Measurements from ENCODE around the gene TNFRSF8. TPM values are rescaled to one million over a fixed set of nuclear protein-coding genes. Genes with fewer than 3 reads are reported as not detected.

TNFRSF8 gene
- total and polyA plus RNA-seq, 2 of the 13 experiments (the other 11 are each of a cell fraction or from before 2014, with no cell fraction given), result not detected

DNA sequence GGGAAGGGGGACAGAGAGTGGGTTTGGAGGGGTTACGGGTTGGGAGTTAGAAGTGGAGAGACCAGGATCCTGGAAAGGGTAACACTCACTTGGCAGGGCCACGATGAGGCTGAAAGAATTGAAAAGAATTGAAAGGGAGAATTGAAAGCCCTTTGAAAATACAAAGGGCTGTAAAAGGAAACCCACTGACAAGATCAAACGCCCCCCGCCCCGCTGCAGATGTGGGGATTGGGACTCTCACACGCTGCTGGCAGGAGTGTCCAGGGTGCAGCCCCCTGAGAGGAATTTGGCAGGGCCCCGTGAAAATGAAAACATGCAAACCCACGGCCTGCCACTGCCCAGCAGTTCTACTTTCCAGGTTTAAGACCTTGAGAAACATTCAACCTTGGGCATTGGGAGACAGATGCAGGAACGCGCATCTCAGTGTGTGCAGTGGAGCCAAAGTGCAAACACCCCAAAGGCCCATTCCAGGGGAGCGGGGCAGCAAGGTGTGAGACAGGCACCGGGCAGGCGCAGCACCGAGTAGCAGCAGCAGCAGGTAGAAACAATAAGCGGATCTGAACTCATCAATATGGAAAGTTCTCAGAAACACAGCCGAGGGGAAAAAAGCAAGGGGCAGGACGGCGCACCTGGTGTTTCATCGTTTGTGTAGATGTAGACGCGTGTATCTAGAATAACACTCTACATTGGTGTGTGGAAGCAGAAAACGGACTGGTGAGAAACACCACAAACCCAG is 95.4 kb downstream of the TNFRSF8 start:
- WGBS (ENCODE audit: low lambda C conversion rate), result 29% methylated on average over 22 of the region's 22 CpGs
- no peaks in the 10 kb centered on the region for H3K36me3 ChIP-seq (replicated peaks in 1 of 2; ENCODE audit: control insufficient read depth in 1 of 2, insufficient read depth in 2 of 2, low read length in 2 of 2)
- no peak overlapping the region for H3K4me3 ChIP-seq (replicated peaks in 1 of 3; ENCODE audit: insufficient read depth in 1 of 3, low read depth in 2 of 3, low read length in 3 of 3)
- CTCF ChIA-PET (ENCODE audit: low intra/inter-chr PET ratio, low total read pairs), result no interaction called here
- in situ Hi-C loops (cut with HindIII; ENCODE audit: extremely low pct_ligation_motif_present, low pct_unique_long_range_greater_than_20kb), result no loop called here
- TF ChIP-seq, protein P1, sequence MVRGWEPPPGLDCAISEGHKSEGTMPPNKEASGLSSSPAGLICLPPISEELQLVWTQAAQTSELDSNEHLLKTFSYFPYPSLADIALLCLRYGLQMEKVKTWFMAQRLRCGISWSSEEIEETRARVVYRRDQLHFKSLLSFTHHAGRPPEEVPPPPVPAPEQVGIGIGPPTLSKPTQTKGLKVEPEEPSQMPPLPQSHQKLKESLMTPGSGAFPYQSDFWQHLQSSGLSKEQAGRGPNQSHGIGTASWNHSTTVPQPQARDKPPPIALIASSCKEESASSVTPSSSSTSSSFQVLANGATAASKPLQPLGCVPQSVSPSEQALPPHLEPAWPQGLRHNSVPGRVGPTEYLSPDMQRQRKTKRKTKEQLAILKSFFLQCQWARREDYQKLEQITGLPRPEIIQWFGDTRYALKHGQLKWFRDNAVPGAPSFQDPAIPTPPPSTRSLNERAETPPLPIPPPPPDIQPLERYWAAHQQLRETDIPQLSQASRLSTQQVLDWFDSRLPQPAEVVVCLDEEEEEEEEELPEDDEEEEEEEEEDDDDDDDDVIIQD (CRISPR knock-in tag; IDR thresholded peaks at IDR 0.05; ENCODE audit: low read depth), result no peak
- TF ChIP-seq BCL6 (CRISPR knock-in tag; IDR thresholded peaks at IDR 0.05), result 0 out of 2 replicates have a peak, but pooled peaks have one; percentile 14
- no peak overlapping the region for H3K9ac ChIP-seq (ENCODE audit: insufficient read depth, low read depth, low read length)
- H4K20me1 ChIP-seq (ENCODE audit: insufficient read depth, low read length), result no peaks in the 10 kb centered on the region
- H3K79me2 ChIP-seq (ENCODE audit: insufficient read depth, low read length), result no peaks in the 10 kb centered on the region
- FAIRE-seq, result no peak
- H3K4me1 ChIP-seq (ENCODE audit: insufficient read depth, low read length), result peaks cover 25% of the 10 kb centered on the region
- H3K27ac ChIP-seq (ENCODE audit: extremely low read length, insufficient read depth, low read length), result no peak overlapping the region
- H2AFZ ChIP-seq (ENCODE audit: low read length), result no peak overlapping the region
- 0 out of 2 replicates have a peak overlapping the region, but pooled peaks have one; percentile 2 for H3K4me2 ChIP-seq (ENCODE audit: low read depth, low read length)
- no TSS peak for BruUV-seq (replicated peaks)
- no peak for DNase-seq (ENCODE audit: low spot score)
- intact Hi-C loops (cut with micrococcal nuclease; ENCODE audit: unreplicated experiment), result no loop called here
- H3K9me3 ChIP-seq (ENCODE audit: low read length), result no peaks in the 10 kb centered on the region
- ATAC-seq, result peak; percentile 29; the same call in 2 of the 3 replicates
- POLR2A ChIA-PET, result no interaction called here
- peaks cover 0 to 2% of the 10 kb centered on the region in 2 experiments; a peak in 1 of 5 replicates for H3K27me3 ChIP-seq (ENCODE audit: control insufficient read depth in 1 of 2, insufficient read depth in 2 of 2, low read length in 2 of 2)

DNA sequence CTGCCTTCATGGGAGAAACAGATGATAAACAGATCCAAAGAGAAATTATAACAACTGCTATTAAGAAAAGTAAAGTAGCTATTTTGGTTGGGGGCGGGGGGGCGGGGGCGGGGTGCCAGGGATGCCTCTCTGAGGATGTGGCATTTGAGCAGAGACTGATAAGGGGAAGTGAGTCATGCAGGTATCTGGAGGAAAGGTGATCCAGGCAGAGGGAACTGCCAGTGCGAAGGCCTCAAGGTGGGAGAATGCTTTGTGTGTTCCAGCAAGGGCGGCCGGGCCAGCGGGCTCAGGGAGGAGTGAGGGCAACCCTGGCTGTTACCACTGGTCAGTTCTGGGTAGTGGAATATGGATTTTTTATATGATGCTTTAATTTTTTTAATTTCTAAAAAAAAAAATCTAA is 96.7 kb downstream of the TNFRSF8 start:
- no peak overlapping the region for H3K4me2 ChIP-seq (ENCODE audit: low read depth, low read length)
- no peak overlapping the region for H2AFZ ChIP-seq (ENCODE audit: low read length)
- no TSS peak for BruUV-seq (replicated peaks)
- no peak for ATAC-seq
- WGBS (ENCODE audit: low lambda C conversion rate), result 29% methylated on average over 7 of the region's 7 CpGs
- DNase-seq (ENCODE audit: low spot score), result no peak
- H3K4me3 ChIP-seq (replicated peaks in 1 of 3; ENCODE audit: insufficient read depth in 1 of 3, low read depth in 2 of 3, low read length in 3 of 3), result no peak overlapping the region
- H3K36me3 ChIP-seq (replicated peaks in 1 of 2; ENCODE audit: control insufficient read depth in 1 of 2, insufficient read depth in 2 of 2, low read length in 2 of 2), result no peaks in the 10 kb centered on the region
- H3K9me3 ChIP-seq (ENCODE audit: low read length), result no peaks in the 10 kb centered on the region
- POLR2A ChIA-PET, result no interaction called here
- in situ Hi-C loops (cut with HindIII; ENCODE audit: extremely low pct_ligation_motif_present, low pct_unique_long_range_greater_than_20kb) (no loop called here), intact Hi-C loops (cut with micrococcal nuclease; ENCODE audit: unreplicated experiment) (no loop called here)
- H3K4me1 ChIP-seq (ENCODE audit: insufficient read depth, low read length), result peaks cover 25% of the 10 kb centered on the region
- no peak for FAIRE-seq
- no peaks in the 10 kb centered on the region for H3K79me2 ChIP-seq (ENCODE audit: insufficient read depth, low read length)
- no peak overlapping the region for H3K9ac ChIP-seq (ENCODE audit: insufficient read depth, low read depth, low read length)
- TF ChIP-seq FOSL2 (CRISPR knock-in tag; IDR thresholded peaks at IDR 0.05) (peak; percentile 46), PPARG (CRISPR knock-in tag; conservative IDR thresholded peaks at IDR 0.05) (0 out of 2 replicates have a peak, but pooled peaks have one; percentile 44), ZNF503 (CRISPR knock-in tag; IDR thresholded peaks at IDR 0.05) (no peak)
- H3K27me3 ChIP-seq (ENCODE audit: control insufficient read depth in 1 of 2, insufficient read depth in 2 of 2, low read length in 2 of 2), result peaks cover 0 to 2% of the 10 kb centered on the region in 2 experiments; a peak in 2 of 5 replicates
- H4K20me1 ChIP-seq (ENCODE audit: insufficient read depth, low read length), result no peaks in the 10 kb centered on the region
- CTCF ChIA-PET (ENCODE audit: low intra/inter-chr PET ratio, low total read pairs), result no interaction called here
- no peak overlapping the region for H3K27ac ChIP-seq (ENCODE audit: extremely low read length, insufficient read depth, low read length)
